DMS53 treated with DMSO at 0.1 percent for 48 hours (cell line): ENCODE measurements around the gene CBLC.

Source experiments
- DNase-seq: peaks from one replicate; lab custom pipeline; 2025; ENCODE audit not compliant: unreplicated experiment; lab: John Stamatoyannopoulos, UW

CBLC gene, protein sequence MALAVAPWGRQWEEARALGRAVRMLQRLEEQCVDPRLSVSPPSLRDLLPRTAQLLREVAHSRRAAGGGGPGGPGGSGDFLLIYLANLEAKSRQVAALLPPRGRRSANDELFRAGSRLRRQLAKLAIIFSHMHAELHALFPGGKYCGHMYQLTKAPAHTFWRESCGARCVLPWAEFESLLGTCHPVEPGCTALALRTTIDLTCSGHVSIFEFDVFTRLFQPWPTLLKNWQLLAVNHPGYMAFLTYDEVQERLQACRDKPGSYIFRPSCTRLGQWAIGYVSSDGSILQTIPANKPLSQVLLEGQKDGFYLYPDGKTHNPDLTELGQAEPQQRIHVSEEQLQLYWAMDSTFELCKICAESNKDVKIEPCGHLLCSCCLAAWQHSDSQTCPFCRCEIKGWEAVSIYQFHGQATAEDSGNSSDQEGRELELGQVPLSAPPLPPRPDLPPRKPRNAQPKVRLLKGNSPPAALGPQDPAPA

DNA sequence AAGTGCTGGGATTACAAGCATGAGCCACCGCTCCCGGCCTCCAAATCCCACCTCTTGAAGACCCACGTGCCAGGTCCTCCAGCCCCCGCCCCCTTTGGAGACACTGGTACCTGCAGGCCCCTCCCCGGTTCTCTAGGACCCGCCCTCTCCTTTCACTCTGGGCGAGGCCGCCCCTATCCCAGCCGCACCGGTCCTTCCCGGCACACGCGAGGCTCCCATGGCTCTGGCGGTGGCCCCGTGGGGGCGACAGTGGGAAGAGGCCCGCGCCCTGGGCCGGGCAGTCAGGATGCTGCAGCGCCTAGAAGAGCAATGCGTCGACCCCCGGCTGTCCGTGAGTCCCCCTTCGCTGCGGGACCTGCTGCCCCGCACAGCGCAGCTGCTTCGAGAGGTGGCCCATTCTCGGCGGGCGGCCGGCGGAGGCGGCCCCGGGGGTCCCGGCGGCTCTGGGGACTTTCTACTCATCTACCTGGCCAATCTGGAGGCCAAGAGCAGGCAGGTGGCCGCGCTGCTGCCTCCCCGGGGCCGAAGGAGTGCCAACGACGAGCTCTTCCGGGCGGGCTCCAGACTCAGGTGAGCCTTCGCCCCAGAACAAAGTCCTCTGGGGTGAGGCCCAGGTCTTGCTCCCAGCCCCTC is at the start of gene CBLC:
TSS of gene CBLC (plus strand) at position 176 of the 633 bp plus-strand sequence. CDS start at position 218, 42 bp downstream.
- DNase-seq = peak; percentile 77

DNA sequence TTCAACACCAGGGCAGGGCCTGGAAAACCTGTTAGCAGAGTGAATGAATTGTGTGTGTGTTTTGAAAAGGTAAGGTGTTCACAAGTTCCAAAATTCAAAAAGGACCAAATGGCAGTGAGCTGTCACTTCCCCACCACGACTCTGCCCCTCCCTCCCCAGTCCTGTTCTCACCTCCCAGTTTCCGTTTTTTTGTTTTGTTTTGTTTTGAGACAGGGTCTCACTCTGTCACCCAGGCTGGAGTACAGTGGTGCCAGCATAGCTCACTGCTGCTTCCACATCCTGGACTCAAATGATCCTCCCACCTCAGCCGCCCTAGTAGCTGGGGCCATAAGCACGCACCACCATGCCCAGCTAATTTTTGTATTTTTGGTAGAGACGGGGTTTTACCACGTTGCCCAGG is 49.5 kb upstream of the CBLC start:
- DNase-seq = no peak

DNA sequence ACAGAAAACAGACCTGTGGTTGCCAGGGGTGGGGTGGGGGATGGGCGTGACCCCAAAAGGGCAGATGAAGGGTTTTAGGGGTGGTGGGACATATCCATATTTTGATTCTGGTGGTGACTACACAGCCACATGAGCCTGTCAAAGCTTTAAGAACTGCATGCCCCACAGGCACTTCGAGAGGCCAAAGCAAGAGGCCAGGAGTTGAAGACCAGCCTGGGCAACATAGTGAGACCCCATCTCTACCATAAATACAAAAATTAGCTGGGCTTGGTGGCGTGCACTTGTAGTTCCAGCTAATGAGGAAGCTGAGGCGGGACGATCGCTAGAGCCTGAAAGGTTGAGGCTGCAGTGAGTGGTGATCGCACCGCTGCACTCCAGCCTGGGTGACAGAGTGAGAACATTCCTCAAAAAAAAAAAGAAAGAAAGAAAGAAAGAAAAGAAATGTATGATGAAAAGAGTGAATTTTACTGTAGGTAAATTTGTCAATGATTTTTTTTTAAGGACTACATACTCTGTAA is 48.1 kb upstream of the CBLC start:
- DNase-seq = no peak

DNA sequence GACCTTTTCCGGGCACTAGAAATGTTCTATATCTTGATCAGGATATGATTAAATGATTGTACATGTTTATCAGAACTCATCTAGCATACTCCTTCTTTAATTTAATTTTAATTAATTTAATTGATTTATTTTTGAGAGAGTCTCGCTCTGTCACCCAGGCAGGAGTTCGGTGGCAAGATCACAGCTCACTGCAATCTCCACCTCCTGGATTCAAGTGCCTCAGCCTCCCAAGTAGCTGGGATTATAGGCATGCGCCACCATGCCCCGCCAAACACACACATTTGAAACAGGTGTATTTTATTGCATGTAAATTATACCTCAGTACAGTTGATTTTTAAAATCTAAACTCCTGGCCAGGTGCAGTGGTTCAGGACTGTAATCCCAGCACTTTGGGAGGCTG is 46.6 kb upstream of the CBLC start:
- DNase-seq = no peak

DNA sequence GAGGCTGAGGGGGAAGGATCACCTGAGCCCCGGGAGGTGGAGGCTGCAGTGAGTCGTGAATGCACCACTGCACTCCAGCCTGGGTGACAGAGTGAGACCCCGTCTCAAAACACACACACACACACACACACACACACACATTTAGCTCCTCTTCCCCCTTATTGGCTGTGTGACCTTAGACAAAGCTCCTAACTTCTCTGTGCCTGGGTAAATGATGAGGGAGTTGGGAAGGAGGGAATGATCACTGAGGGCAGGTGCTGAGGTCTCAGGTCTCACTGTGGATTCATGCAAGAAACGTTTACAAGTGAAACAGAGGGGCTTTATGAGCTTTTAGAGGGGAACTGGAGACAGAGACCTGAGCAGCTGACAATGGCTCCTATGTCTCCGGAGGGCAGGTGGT is 46.1 kb upstream of the CBLC start:
- DNase-seq = no peak

DNA sequence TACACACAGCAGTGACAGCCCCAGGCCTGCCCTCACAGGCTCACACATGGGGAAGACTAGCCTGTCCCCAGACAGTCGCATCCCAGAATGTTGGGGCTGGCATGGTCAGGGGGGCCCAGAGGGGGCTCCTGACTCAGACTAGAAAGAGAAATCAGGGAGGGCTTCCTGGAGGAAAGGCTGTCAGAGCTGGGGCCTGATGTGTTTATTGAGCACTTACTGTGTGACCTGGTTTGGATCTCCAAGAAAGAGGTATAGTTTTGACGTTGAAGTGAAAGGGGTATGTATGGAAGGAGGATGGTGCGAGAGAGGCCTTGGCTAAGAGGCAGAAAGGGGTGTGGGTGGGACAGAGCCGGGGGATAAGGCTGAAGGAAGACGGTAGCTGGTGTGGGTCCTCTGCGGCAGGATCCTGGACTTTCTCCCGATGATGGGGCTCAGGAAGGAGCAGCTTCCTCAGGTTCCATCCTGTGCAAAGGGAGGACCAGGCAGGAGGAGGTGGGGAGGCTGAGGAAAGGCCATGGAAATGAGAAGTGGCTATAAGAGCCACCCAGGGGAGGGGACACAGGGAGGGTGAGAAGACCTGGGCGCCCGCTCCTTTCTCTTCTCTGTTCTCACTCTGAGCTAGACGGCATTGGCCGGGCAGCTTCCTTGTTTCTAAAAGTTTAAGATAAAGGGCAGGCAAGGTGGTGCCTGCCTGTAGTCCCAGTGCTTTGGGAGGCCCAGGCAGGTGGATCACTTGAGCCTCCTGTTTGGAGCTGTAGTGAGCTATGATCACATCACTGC is 45.3 kb upstream of the CBLC start:
- DNase-seq = no peak

DNA sequence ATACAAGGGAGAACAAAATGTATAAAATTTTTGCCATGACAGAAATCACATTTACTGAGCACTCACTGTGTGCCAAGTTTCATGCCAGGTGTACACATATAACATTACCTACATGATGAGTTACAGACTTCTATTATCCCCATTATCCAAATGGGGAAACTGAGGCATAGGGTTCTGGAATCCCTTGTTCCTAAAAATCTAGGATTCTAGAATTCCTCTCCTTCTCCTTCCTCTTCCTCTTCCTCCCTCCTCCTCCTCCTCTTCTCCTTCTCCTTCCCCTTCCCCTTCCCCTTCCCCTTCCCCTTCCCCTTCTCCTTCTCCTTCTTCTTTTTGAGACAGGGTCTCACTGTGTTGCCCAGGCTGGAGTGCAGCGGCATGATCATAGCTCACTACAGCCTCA is 43.3 kb upstream of the CBLC start:
- no peak for DNase-seq

DNA sequence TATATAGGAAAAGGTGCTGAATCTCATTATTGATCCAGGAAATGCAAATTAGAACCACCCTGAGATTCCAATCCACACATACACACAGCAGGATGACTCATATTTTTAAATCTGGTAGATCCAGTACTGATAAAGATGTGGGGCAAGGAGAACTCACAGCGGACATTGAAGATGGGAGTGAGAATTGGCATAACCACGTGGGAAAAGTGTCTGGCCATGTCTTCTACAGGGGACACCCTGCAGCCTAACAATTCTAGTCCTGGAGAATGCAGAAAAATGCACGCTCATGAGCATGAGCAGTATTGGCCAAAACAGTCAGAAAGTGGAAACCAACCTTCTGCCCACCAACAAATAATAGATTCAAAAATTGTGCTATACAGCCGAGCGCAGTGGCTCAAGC is 42.7 kb upstream of the CBLC start:
- no peak for DNase-seq

DNA sequence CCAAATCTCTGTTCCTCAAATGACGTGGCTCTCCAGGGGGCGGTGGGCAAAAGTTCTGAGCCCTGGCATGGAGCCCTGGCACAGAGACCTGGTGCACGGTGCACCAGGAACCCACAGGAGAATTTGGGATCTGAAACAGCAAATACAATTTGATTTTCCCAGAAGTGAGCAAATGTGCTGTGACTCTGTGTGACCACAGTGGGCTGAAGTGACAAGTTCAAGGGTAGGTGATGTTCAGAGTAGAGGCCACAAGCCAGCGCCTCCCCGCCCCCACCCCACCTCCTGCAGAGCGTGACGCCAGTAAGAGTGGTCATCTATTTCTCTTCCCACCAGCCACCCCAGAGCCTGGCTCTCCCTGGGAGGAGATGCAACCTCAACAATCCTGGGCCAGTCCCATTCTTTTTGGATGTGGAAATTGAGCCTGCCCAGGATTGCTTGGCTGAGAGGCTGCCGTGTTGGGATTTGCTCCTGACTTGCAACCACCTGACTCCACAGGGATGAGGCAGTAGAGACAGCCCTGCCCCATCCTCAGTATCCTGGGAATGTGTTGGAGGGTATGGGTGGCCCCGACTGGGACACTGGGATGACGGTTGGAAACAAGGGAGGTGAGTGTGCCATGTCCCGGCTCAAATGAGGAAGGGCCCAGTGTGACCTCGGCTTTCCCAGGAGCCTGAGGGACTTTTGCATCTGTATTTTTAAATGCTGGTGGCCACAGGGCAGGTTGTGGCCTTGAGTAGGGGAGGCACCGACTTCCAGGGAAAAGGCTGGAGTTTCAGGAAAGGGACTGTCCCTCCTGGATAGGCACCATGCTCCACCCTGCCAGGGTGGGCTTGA is 40.2 kb upstream of the CBLC start:
- DNase-seq = no peak

DNA sequence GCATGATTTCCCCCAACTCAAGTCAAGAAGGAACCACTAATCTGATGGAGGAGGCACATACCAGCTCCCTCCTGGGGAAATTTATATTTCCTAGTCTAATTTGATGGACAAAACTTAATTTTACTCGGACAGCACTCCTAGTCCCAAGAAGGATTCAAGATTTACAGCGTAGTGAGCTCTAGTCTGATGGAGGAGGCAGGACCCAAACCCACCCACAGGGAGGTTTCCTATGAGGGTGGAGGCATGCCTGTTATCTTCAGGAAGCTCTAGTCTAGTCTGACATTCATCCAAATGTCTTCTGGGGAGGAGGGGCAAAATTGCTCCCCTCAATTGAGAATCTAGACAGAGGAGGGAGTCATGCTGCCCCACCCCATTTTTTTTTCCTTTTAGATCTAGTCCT is 39.6 kb upstream of the CBLC start:
- DNase-seq = no peak

DNA sequence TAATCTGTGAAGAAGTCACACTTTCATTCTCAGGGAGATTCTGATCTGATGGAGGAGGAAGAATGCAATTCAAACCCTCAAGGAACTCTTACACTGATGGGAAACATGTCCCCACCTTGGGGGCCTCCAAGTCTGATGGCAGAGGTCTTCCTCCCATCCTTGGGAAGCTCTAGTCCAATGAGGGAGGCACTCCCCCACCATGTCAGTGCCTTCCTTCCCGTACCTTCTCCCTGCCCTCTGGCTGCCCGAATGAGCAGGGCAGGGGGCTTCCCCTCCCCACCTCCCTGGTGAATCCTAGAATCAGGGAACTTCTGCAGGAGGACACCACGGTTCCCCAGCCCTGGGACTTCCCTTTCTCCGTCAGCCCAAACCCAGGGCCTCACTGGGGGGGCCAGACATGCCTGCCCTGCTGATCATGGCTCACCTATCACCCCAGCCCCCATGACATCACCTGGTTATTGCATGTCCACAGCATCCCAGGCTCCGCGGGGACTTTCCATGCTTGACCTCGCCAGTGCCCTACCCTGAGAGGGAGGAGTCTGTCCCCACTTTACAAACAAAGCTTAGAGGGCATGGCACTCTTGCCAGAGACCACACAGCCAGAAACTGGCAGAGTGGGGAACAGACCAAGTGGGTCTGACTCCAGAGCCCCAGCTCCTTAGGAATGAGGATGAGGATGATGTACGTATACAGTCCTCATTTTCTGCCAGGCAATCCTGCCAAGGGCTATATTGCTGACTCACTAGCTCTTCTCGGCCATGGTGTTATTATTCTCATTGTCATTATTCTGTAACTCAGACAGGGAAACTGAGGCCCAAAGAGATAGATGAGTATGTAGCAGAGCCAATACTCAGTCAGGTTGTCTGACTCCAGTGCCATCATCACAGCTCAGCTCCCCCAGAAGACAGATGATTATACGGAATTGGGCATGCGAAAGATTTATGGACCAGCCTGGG is 38.8 kb upstream of the CBLC start:
- no peak for DNase-seq

DNA sequence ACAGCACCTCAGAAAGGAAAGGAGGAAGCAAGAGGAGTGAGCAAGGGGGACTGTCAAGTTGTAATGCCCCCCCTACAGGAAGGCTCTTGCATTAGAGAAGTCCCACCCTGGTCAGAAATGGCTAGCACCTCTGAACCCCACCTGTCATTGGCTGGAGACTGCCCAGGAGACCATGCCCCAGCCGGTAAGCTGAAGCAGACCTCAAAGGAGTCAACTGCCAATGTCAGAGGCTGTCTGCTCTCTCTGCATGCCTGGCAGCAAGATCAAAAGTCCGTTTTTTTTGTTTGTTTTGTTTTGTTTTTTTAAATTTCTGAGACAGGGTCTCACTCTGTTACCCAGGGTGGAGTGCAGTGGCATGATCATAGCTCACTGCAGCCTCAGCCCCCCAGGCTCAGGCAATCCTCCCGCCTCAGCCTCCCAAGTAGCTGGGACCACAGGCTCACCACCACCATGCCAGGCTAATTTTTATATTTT is 37.3 kb upstream of the CBLC start:
- no peak for DNase-seq

DNA sequence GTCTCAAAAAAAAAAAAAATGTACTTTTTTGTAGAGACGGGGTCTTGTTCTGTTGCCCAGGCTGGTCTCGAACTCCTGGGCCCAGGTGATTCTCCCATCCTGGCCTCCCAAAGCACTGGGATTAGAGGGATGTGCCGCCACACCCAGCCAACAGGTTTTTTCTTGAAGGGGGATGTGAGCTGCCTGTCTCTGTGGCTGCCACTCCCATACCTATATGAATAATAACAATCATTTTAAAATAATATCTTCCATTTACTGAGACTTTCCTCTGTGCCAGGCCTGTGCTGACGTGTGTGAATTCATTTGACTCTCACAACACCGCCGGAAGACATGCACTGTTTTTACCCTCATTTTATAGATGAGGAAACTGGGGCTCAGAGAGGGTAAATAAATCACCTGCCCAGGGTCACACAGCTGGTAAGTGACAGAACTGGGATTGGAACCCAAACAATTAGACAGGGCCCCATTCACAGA is 36.4 kb upstream of the CBLC start:
- DNase-seq = no peak

DNA sequence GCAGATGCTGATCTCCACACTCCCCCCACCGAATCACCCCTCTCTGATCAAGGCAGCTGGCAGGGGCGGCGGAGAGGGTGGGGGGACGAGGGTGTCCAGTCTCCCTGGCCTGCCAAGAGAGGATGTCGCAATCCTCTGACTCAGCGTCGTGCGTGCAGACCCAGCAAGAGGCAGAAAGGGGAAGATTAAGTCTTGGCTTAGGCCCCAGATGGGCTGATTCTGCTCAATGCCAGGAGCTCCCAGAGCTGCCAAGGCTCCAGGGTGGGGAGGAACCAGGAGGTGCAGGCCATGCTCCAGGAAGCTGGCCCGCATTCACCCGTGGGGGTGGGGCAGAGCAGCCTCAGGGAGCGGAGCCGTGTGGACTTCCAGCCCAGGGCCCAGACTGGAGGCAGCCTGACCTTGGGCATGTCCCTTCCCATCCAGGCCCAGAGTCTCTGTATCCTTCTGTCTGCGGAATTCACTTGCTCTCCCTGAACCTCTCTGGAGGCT is 35.8 kb upstream of the CBLC start:
- peak; percentile 87 for DNase-seq

DNA sequence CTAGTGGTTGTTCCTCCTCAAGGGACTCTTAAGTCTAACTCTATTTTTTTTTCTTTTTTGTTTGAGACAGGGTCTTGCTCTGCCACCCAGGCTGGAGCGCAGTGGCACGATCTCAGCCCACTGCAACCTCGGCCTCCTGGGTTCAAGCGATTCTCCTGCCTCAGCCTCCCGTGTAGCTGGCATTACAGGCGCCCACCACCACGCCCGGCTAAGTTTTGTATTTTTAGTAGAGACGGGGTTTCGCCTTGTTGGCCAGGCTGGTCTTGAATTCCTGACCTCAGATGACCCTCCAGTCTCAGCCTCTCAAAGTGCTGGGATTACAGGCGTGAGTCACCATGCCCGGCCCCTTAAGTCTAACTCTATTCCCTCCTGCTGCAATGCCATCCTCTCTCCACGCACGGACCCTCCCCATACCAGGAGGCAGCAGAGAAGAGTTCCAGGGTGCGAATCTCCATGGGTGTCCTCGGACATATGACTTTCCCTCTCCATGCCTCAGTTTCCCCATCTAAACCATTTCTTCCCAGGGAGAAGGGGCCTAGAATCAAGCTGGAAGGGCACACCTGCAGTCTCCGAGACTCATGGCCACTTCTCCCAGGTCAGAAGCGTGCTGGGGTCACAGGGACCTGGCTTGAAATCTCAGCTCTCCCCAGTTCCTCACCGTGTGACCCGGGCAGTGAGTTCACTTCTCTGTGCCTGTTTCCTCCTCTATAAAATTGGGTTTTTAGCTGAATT is 35.2 kb upstream of the CBLC start:
- no peak for DNase-seq

DNA sequence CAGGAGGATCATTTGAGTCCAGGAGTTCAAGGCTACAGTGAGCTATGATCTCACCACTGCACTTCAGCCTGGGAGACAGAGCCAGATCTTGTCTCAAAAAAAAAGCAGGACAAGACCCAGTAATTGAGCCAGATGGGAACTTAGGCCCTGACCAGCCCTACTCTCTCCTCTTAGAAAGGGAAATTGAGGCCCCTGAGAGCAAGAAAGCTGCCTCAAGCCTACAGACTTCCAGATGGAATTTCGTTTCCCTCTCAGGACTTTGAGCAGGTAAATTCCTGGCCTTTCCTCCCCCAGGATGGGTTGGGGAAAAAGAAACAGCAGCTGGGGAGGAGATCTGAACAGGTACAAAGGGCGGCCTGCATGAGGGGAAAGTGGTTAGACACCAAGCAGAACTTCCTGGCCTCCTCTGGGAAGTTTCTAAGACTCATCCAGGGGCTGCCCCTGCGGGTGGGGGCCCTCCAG is 32.8 kb upstream of the CBLC start:
- DNase-seq = no peak

DNA sequence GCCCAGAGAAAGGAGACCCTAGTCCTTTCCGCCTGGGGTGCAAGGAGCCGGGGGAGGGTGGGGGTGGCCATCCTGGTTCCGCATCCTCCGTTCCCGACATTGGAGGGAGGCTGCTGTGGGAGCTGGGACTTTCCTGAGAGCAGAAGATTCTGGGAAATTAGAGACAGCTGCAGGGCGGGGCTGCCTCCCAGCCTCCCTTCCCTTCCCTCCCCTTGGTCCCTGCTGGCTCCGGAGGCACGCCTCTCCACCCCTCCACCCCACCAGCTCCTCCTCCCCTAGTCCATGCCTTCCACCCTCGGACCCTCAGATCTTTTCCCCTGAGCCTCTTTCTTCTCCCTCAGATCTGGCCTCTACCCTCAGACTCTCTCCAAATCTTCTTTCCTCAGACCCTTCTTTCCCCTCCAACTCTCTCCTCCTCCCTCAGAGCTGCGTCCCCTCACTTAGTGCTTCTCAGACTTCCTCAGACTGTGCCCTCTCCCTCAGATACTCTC is 32.3 kb upstream of the CBLC start:
- DNase-seq = no peak
